H9 (cell line): ENCODE measurements around the gene ASXL1. TPM values are rescaled to one million over a fixed set of nuclear protein-coding genes. Genes with fewer than 3 reads are reported as not detected.

Source experiments
- DNase-seq: peaks from one replicate; pipeline ENCODE4 v3.0.0-alpha.2; 2017
- H2AFZ ChIP-seq: one replicate; pipeline ENCODE4 v1.6.1; 2013; ENCODE audit warnings: mild to moderate bottlenecking, low read length, control low read depth, moderate library complexity
- H2AK5ac ChIP-seq: 2 replicates; pipeline ENCODE4 v1.6.1; 2013; ENCODE audit warnings: low read length, control low read depth, mixed read lengths; ENCODE audit not compliant: insufficient read length
- H2BK120ac ChIP-seq: one replicate; pipeline ENCODE4 v1.6.1; 2013; ENCODE audit warnings: low read depth, mild to moderate bottlenecking, low read length, control low read depth, inconsistent platforms; ENCODE audit not compliant: poor library complexity, severe bottlenecking
- H2BK12ac ChIP-seq: 2 replicates; pipeline ENCODE4 v1.6.1; 2013; ENCODE audit warnings: low read length, control low read depth, mixed read lengths, low read depth; ENCODE audit not compliant: insufficient read length
- H2BK15ac ChIP-seq: 2 replicates; pipeline ENCODE4 v1.6.1; 2013; ENCODE audit warnings: low read depth, low read length, control low read depth
- H2BK20ac ChIP-seq: one replicate; pipeline ENCODE4 v1.6.1; 2013; ENCODE audit warnings: low read depth, mild to moderate bottlenecking, low read length, control low read depth, inconsistent platforms; ENCODE audit not compliant: poor library complexity, severe bottlenecking
- H2BK5ac ChIP-seq: 2 replicates; pipeline ENCODE4 v1.6.1; 2013; ENCODE audit warnings: low read length, control low read depth, mixed read lengths; ENCODE audit not compliant: insufficient read length
- H3K14ac ChIP-seq: 2 replicates; pipeline ENCODE4 v1.6.1; 2013; ENCODE audit warnings: low read length, control low read depth; ENCODE audit not compliant: insufficient read depth
- H3K18ac ChIP-seq: 2 replicates; pipeline ENCODE4 v1.6.1; 2013; ENCODE audit warnings: low read depth, mild to moderate bottlenecking, mixed read lengths, low read length, control low read depth; ENCODE audit not compliant: insufficient read length
- H3K23ac ChIP-seq: 2 replicates; pipeline ENCODE4 v1.6.1; 2013; ENCODE audit warnings: low read length, control low read depth, mixed read lengths, low read depth; ENCODE audit not compliant: insufficient read length
- H3K23me2 ChIP-seq: 2 replicates; pipeline ENCODE4 v1.6.1; 2013; ENCODE audit warnings: low read depth, mild to moderate bottlenecking, mixed read lengths, low read length, control low read depth; ENCODE audit not compliant: insufficient read length, poor library complexity, severe bottlenecking
- H3K27ac ChIP-seq: 2 replicates; pipeline ENCODE4 v1.5.1; 2013; ENCODE audit warnings: low read length, control low read depth, mixed read lengths, low read depth; ENCODE audit not compliant: insufficient read length
- H3K27me3 ChIP-seq: 2 replicates; pipeline ENCODE4 v1.6.1; 2013; ENCODE audit warnings: low read length, control low read depth, inconsistent platforms; ENCODE audit not compliant: insufficient read depth
- H3K4ac ChIP-seq: 2 replicates; pipeline ENCODE4 v1.6.1; 2013; ENCODE audit warnings: low read depth, mild to moderate bottlenecking, control low read depth, inconsistent platforms, low read length, moderate library complexity
- H3K4me1 ChIP-seq: 2 replicates; pipeline ENCODE4 v1.6.1; 2013; ENCODE audit warnings: low read length, control low read depth, inconsistent platforms; ENCODE audit not compliant: insufficient read depth
- H3K4me2 ChIP-seq: 2 replicates; pipeline ENCODE4 v1.6.1; 2013; ENCODE audit warnings: low read length, control low read depth, mixed read lengths; ENCODE audit not compliant: insufficient read length, insufficient read depth
- H3K56ac ChIP-seq: 2 replicates; pipeline ENCODE4 v1.6.1; 2013; ENCODE audit warnings: low read depth, mild to moderate bottlenecking, mixed read lengths, low read length, control low read depth; ENCODE audit not compliant: insufficient read length
- H3K79me1 ChIP-seq: 2 replicates; pipeline ENCODE4 v1.6.1; 2013; ENCODE audit warnings: low read depth, mild to moderate bottlenecking, moderate library complexity, low read length, control low read depth, inconsistent platforms; ENCODE audit not compliant: insufficient read depth, poor library complexity, severe bottlenecking
- H3K79me2 ChIP-seq: 2 replicates; pipeline ENCODE4 v1.6.1; 2013; ENCODE audit warnings: low read length, control low read depth, inconsistent platforms; ENCODE audit not compliant: insufficient read depth
- H3K9ac ChIP-seq: 2 replicates; pipeline ENCODE4 v1.6.1; 2013; ENCODE audit warnings: low read length, control low read depth, mixed read lengths; ENCODE audit not compliant: insufficient read length; ENCODE audit errors: extremely low read depth
- H3K9me3 ChIP-seq: one replicate; pipeline ENCODE4 v1.6.1; 2013; ENCODE audit warnings: low read depth, low read length, inconsistent platforms; ENCODE audit not compliant: control insufficient read depth
- H3T11ph ChIP-seq: one replicate; pipeline ENCODE4 v1.6.1; 2013; ENCODE audit warnings: mild to moderate bottlenecking, low read length, control low read depth, inconsistent platforms
- H4K20me1 ChIP-seq: one replicate; pipeline ENCODE4 v1.6.1; 2013; ENCODE audit not compliant: control insufficient read depth, insufficient read length, insufficient read depth
- H4K5ac ChIP-seq: 2 replicates; pipeline ENCODE4 v1.6.1; 2013; ENCODE audit warnings: low read depth, mild to moderate bottlenecking, mixed read lengths, low read length, control low read depth; ENCODE audit not compliant: insufficient read length
- H4K8ac ChIP-seq: replicated peaks from 2 replicates; pipeline ENCODE4 v1.6.1; 2013; ENCODE audit warnings: low read length, control low read depth, mixed read lengths, low read depth; ENCODE audit not compliant: insufficient read length
- H4K91ac ChIP-seq: 2 replicates; pipeline ENCODE4 v1.6.1; 2013; ENCODE audit warnings: low read depth, mild to moderate bottlenecking, moderate library complexity, mixed read lengths, low read length, control low read depth; ENCODE audit not compliant: insufficient read length
- H3K27ac Mint-ChIP-seq, 3 experiments: 2 replicates in 2 of 3; 3 replicates in 1 of 3; pipeline ENCODE4 v1.8.0; 2020 to 2021; ENCODE audit warnings: mixed read lengths in 3 of 3, mild to moderate bottlenecking in 1 of 3, moderate library complexity in 1 of 3
- H3K27me3 Mint-ChIP-seq: 2 replicates; pipeline ENCODE4 v1.8.0; 2021; ENCODE audit warnings: low read depth, mild to moderate bottlenecking, moderate library complexity, mixed read lengths
- H3K36me3 Mint-ChIP-seq, 3 experiments: 2 replicates in 2 of 3; 3 replicates in 1 of 3; pipeline ENCODE4 v1.8.0; 2020 to 2021; ENCODE audit warnings: low read depth in 3 of 3, mixed read lengths in 3 of 3; ENCODE audit not compliant: insufficient read depth in 1 of 3
- H3K4me1 Mint-ChIP-seq, 2 experiments: 2 replicates each; pipeline ENCODE4 v1.8.0; 2020; ENCODE audit warnings: mixed read lengths in 2 of 2
- H3K4me3 Mint-ChIP-seq, 2 experiments: 2 replicates in 1 of 2; 3 replicates in 1 of 2; pipeline ENCODE4 v1.8.0; 2020 to 2021; ENCODE audit warnings: mild to moderate bottlenecking in 2 of 2, mixed read lengths in 2 of 2, moderate library complexity in 1 of 2
- H3K9me3 Mint-ChIP-seq, 2 experiments: 2 replicates in 1 of 2; 3 replicates in 1 of 2; pipeline ENCODE4 v1.8.0; 2020; ENCODE audit warnings: mild to moderate bottlenecking in 2 of 2, mixed read lengths in 2 of 2, moderate library complexity in 1 of 2
- WGBS: extraction: QIAGEN DNeasy Blood & Tissue Kit; methylation state at CpG from one replicate; pipeline ENCODE4 v1.1.7; 2013; ENCODE audit warnings: missing lambda C conversion rate, low lambda C conversion rate, mixed read lengths; ENCODE audit not compliant: insufficient read length; ENCODE audit errors: extremely low coverage; 5-methylcytosine and 5-hydroxymethylcytosine counted together
- total RNA-seq: library from RNA; stranded (reverse); gene quantifications from 2 replicates; pipeline ENCODE4 v1.2.1, GENCODE V29; 2021
- TF ChIP-seq, protein P1 (sequence below): fragments of 200-600 bp; sonication (generic); conservative IDR thresholded peaks from 3 replicates; pipeline ENCODE4 v1.8.0; 2021; ENCODE audit warnings: antibody characterized with exemption, mild to moderate bottlenecking

The ASXL1 gene
- total RNA-seq, 1 experiment from 2014 or later: 39.5 TPM

DNA sequence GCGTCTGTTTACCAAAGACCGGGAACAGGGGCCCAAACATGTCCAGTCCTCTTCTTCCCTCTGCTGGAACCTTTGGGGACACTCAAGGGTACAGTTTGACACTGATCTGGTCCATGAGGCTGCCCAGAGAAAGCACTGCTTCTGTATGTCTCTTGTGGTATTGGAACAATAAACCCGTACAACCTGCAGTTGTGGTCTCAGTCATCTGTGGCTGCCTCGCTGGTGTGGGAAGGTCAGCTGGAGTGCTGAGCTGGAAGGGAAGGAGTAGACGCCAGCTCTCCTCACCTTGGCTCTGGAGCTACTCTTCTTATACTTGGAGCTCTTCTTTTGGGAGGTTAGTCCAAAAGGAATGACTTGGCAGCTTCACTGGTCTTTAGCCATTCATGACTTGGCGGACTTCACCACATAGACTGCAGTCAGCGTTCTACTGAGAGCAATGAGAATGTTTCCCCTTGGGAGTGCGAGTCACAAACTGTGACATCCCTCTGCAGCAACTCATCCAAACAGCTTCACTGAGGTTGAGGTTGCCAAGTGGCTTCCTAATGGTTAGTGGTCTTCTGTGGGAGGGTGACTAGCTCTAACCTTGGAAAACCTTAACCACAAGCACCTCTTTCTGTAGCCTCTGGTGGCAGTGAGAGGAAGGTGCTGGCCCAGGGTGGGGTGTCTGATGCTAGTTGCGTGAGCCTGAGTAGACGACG, 81.2 kb downstream of the ASXL1 start:
- Histone ChIP-seq H3K18ac (no peak overlapping the region), H4K91ac (no peak overlapping the region), H4K20me1 (no peaks in the 10 kb centered on the region), H3K14ac (no peak overlapping the region), H3K4me2 (no peak overlapping the region), H2AK5ac (no peak overlapping the region), H3K23me2 (no peaks in the 10 kb centered on the region), H3K56ac (no peak overlapping the region), H2BK15ac (no peak overlapping the region), H3K4me1 (no peaks in the 10 kb centered on the region), H2BK5ac (no peak overlapping the region), H2BK20ac (no peak overlapping the region), H3K9me3 (no peaks in the 10 kb centered on the region), H3K27ac (no peak overlapping the region), H2AFZ (no peak overlapping the region), H4K5ac (no peak overlapping the region), H3K79me1 (no peaks in the 10 kb centered on the region), H2BK12ac (no peak overlapping the region), H4K8ac (no peak overlapping the region), H3T11ph (no peak overlapping the region), H3K23ac (no peak overlapping the region), H3K4ac (no peak overlapping the region), H3K79me2 (no peaks in the 10 kb centered on the region), H2BK120ac (no peak overlapping the region), H3K27me3 (no peaks in the 10 kb centered on the region), H3K9ac (no peak overlapping the region)
- H3K4me3 Mint-ChIP-seq: no peak overlapping the region
- TF ChIP-seq, protein P1, sequence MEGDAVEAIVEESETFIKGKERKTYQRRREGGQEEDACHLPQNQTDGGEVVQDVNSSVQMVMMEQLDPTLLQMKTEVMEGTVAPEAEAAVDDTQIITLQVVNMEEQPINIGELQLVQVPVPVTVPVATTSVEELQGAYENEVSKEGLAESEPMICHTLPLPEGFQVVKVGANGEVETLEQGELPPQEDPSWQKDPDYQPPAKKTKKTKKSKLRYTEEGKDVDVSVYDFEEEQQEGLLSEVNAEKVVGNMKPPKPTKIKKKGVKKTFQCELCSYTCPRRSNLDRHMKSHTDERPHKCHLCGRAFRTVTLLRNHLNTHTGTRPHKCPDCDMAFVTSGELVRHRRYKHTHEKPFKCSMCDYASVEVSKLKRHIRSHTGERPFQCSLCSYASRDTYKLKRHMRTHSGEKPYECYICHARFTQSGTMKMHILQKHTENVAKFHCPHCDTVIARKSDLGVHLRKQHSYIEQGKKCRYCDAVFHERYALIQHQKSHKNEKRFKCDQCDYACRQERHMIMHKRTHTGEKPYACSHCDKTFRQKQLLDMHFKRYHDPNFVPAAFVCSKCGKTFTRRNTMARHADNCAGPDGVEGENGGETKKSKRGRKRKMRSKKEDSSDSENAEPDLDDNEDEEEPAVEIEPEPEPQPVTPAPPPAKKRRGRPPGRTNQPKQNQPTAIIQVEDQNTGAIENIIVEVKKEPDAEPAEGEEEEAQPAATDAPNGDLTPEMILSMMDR: no peak; the same call in 2 of the 3 replicates
- WGBS: no CpG with 5 or more reads among the region's 11 CpGs
- peaks cover 5 to 32% (median 17%) of the 10 kb centered on the region in 3 experiments; a peak in 5 of 7 replicates for H3K36me3 Mint-ChIP-seq
- H3K27ac Mint-ChIP-seq: no peak overlapping the region; a peak in 1 of 7 replicates
- H3K9me3 Mint-ChIP-seq: no peaks in the 10 kb centered on the region
- peaks cover 15 to 17% of the 10 kb centered on the region in 2 experiments for H3K4me1 Mint-ChIP-seq
- H3K27me3 Mint-ChIP-seq: no peaks in the 10 kb centered on the region
- DNase-seq: no peak
